HG03103 (cell line): ENCODE data around the gene AQP12A.
"Not testable (repeated sequence)": the region's sequence is repeated elsewhere in the genome, so short reads cannot be mapped to it uniquely, and the experiment has no call there.

ENCODE experiments used
- ATAC-seq: cut with Tn5 transposase; IDR thresholded peaks from one replicate; pipeline ENCODE4 v1.9.1; 2021; ENCODE audit warnings: low read depth; ENCODE audit not compliant: unreplicated experiment

Gene AQP12A

DNA sequence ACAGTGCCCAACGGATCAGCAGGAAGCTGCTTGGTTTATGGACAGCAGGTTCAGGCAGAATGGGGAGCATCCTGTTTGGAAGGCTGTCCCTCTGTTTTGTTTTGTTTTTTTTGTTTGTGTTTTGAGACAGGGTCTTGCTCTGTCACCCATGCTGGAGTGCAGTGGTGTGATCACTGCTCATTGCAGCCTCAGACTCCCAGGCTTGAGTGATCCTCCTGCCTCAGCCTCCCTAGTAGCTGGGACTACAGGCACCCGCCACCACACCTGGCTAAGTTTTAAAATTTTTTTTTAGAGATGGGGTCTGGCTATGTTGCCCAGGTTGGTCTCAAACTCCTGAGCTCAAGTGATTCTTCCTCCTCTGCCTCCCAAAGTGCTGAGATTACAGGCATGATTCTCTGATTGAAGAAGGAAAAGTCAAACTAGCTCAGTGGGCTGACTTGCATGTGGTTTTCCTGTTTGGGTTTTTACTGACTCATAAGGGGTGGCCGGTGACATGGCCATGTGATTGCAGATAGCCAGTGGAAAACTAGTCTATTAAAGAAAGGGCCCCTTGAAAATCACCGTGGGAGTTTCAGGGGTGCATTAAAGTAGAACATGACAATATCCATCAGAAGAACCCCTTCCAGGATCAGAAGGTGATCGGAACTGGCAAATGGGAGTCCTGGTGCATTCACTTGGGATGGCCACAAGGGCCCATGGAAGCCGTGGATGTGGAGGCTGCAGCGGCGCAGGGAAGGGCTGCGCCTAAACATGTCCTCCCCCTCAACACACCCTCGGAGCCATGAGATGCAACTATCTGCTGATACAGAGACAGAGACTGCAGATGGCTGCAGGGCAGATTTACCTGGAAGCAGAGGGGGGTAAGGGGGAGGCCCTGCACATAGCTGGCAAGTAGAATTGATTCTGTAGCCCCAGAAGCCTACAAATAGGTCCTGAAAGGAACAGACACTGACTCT lies 35.5 kb upstream of the AQP12A start:
- ATAC-seq: no peak

DNA sequence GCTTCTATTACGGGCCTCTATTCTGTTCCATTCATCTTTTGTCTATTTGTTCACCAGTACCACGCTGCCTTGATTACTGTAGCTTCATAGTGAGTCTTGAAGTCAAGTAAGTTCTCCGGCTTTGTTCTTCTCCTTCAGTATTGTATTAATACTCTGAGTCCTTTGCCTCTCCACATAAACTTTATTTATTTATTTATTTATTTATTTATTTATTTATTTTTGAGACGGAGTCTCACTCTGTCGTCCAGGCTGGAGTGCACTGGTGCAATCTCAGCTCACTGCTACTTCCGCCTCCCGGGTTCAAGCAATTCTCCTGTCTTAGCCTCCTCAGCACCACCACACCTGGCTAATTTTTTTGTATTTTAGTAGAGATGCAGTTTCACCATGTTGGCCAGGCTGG lies 31.8 kb upstream of the AQP12A start:
- not testable (repeated sequence) for ATAC-seq

- ATAC-seq: no peak
Measured at GRCh38 chr2:240662681-240663080, 29.0 kb upstream of the AQP12A start.

- ATAC-seq: no peak
Measured at GRCh38 chr2:240663546-240664190, 28.0 kb upstream of the AQP12A start.

- ATAC-seq: no peak
Measured at GRCh38 chr2:240664622-240665021, 27.0 kb upstream of the AQP12A start.

DNA sequence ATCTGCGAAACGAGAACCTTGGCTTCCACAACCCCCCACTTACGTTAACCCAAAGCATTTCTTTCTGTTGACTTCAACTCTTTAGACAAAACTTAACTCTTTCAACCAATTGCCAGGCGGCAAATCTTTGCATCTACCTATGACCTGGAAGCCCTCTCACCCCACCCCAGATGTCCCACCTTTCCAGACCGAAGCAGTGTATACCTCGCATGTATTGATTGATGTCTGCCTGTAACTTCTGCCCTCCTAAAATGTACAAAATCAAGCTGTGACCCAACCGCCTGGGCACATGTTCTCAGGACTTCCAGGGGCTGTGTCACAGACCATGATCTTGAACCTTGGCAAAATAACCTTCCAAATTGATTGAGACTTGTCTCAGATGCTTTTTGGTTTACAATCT lies 21.3 kb upstream of the AQP12A start:
- no peak for ATAC-seq

DNA sequence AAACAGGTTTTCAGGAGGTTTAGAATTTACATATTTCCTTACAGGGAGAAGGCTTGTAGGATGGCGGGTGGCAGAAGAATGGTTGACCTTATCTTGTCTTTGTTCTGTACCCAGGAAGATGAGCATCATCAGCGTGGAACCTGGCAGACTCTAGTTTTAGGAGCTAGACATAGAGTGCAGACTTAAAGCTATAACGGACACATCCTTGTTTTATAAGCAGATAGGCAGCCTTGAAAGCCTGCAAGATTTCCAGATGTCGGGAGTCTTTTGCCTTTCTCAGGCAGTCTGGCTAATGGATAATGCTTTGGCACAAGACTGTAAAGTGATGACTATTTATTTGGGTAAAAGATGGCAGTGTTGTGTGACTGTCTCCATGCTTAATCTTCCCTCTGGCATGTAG lies 20.7 kb upstream of the AQP12A start:
- no peak for ATAC-seq

- ATAC-seq: no peak
Measured at GRCh38 chr2:240672076-240672700, 19.5 kb upstream of the AQP12A start.

DNA sequence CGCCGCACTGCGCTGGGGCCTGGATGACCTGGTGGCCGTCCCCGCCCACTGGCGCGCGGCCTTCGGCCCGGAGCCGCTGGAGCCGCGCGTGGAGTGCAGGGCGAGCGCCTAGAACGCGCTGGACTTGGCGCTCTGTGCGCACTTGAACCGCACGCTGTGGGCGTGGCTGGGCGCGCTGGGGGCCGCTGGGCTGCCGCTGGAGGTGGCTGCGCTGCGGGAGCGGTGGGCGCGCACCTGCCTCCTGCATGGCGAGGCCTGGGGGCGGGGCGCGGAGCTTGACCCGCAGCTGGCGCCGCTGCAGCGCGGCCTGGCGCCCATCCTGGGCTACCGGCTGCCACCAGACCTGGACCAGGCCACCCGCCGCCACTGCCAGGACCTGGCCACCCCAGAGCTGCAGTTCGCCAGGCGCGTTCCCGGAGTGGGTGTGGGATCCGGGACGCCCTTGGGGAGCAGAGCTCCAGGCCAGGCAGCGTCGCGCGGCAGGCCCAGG lies 18.9 kb upstream of the AQP12A start:
- ATAC-seq: no peak

DNA sequence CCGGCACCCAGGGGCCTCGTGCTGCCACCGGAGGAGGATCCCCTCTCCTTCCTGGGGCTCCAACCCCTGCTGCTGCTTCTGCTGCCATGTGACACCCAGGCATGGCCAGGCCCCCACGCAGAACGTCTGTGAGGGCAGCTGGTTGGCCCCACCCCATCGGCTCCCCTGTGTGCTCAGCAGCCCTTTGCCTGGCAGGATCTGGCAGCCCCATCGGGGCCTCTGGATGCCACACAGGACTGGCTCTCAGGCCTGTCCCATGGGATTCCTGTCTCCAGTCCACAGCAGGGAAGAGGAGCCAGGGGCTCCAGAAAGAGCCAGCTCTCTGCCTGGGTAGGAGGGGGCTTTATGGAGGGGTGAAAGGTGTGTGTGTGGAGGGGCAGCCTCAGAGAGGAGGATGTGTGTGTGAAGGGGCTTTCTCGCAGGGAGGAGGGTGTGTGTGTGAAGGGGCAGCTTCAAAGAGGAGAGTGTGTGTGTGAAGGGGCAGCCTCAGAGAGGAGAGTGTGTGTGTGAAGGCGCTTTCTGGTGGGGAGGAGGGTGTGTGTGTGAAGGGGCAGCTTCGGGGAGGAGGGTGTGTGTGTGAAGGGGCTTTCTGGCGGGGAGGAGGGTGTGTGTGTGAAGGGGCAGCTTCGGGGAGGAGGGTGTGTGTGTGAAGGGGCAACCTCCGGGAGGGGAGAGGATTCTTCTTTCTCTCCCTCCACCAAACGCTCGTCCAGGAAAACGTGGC lies 17.0 kb upstream of the AQP12A start:
- ATAC-seq: not testable (repeated sequence)

DNA sequence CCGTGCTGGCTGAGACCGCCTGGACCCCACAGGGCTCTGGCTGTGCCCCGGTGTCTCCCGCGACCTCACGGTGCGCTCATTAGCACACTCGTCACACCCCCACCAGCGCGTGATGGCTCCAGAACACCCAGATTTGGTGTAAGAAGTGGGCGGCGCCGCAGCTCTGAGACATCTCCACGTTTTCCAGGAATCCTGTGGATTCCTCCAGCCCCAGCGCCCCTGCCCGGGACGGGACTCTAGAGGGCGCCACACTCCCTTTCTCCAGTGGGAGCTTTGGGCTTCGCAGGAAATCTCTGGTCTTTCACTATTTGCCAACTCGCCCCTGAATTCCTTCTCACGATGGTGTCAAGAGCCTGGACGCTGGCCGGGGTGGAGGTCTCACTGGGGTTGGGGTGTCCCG lies 16.3 kb upstream of the AQP12A start:
- ATAC-seq: not testable (repeated sequence)

- not testable (repeated sequence) for ATAC-seq
Measured at GRCh38 chr2:240678043-240678442, 13.6 kb upstream of the AQP12A start.

GRCh38 chr2:240678909-240679308 lies 12.8 kb upstream of the AQP12A start:
- not testable (repeated sequence) for ATAC-seq

- not testable (repeated sequence) for ATAC-seq
Measured at GRCh38 chr2:240680185-240680584, 11.5 kb upstream of the AQP12A start.

DNA sequence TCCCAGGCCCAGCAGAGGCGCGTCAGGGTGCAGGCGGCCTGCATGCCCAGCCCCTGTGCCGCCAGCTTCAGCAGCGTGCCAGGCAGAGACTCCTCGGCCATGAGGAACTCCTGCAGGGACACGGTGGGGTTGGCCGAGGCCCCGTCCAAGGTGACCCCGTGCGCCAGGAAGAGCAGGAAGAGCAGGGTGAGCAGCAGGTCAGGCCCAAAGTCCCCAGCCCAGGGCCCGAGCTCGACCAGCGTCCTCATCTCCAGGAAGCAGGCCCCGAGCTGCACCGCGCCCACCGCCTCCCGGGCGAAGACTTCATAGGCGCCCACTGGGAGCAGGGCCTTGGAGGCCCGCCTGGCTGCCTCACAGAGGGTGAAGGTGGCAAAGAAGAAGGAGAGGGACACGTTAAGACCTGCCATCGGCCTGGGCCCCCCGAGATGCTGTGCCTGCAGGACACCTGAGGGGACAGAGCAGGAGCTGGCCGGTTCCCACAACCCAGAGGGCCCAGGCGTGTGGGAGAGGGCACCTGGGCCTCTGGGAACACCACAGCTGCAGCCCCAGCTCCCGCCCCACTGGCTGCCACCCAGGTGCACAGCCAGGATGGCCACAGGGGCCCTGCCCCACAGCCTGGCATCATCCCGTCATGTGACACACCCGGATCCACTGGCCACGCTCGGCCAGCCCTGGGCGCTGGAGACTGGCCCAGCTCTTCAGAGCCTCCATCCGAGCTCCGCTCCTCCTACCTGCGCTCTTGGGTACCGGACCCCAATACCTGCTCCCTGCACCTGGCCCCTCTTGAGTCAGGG lies 9.0 kb upstream of the AQP12A start, which contains the start of gene AQP12B:
AQP12B (minus strand) TSS at position 455 of the 794 bp plus-strand sequence; CDS start at position 407, 48 bp downstream.
- ATAC-seq: not testable (repeated sequence)

DNA sequence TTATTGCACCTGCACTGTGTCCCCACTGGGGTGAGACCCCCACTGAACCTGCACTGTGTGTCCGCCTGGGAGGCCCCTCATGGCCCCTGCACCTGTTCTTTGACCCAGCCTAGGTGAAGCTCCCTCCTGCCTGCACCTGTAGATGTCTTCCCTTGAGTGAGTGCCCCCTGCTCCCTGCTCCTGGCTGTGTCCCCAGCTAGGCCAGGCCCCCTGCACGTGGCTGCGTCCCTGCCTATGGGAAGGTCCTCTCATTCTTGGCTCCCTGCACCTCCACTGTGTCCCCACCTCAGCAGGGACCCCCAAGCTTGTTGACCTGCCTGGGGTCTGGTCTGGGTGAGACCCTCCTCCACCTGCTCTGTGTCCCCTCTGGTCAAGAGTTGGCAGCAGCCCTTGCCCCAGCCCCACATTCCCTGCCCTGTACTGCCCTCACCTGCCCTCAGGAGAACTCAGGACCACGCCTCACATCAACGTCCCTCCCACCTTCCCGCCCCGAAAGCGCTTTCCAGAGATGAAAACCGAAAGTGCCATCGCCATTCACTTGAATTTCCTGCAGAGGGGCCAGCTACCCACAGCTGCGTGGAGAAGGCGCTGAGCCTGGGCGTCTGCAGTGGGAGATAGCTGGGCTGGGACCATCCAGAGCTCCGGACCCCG lies 8.2 kb upstream of the AQP12A start:
- ATAC-seq: not testable (repeated sequence)

GRCh38 chr2:240683980-240684728 lies 7.5 kb upstream of the AQP12A start:
- ATAC-seq: not testable (repeated sequence)

GRCh38 chr2:240685771-240686371 lies 5.8 kb upstream of the AQP12A start:
- ATAC-seq: no peak
